ENCODE data around the gene LSS.

LSS gene

DNA sequence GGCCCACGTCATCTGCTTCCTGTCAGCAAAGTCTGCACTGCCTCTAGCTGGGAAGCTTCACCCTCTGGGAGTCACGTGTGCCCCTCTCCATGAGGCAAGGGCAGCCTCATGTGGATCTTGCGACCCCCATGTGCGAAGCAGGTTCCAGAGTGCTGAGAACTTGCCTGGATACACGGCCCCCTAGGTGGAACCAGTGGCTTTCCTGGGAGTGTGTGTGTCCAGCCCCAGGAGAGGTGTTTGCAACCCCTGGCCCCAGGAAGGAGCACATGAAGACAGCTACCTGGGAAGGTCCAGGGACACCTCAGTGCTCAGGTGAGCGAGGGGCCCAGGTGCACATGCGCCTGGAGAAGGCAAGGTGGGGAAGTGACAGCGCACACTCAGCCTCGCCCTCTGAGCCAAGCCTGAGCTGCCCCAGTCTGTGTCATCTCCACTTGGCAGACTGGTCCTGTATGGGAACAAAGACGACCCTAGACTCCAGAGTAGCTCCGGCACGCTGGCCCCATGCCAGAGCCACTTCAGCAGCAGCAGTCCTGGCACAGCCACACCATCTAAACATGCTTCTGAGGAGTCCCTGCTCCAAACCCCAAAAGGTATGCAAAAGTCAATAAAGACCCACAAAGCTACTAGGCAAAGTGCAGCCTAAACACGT lies 8.9 kb downstream of the LSS start:
- DNase-seq (ENCODE audit: low read depth in 2 of 2, low spot score in 1 of 2) = no peak

DNA sequence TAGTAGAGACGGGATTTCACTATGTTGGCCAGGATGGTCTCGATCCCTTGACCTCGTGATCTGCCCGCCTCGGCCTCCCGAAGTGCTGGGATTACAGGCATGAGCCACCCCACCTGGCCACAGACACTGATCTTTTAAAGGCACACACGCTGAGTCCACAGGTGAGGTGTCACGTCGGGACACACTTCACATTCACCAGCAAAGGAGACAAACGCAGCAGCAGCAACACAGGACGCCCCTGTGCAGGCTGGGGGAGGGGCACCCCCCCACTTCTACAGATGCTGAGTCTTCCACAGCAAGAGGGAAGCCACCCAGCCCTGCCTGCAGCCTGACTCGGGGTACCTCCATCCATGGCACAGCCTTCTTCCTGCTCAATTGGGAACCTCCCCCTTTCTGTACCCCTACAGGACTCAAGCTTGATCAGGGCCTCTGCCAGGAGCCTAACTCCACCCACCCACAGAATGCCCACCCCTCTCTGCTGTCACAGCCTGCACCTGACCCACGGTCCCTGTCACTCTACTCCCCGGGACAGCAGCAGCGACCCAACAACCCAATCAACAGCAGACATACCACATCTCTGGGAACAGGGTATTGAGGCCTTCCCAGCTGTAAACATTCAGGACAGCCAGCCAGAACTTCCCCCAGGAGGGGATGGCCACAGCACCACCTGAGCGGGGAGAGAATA lies 9.5 kb downstream of the LSS start:
- no peak for DNase-seq (ENCODE audit: low read depth in 2 of 2, low spot score in 1 of 2)

DNA sequence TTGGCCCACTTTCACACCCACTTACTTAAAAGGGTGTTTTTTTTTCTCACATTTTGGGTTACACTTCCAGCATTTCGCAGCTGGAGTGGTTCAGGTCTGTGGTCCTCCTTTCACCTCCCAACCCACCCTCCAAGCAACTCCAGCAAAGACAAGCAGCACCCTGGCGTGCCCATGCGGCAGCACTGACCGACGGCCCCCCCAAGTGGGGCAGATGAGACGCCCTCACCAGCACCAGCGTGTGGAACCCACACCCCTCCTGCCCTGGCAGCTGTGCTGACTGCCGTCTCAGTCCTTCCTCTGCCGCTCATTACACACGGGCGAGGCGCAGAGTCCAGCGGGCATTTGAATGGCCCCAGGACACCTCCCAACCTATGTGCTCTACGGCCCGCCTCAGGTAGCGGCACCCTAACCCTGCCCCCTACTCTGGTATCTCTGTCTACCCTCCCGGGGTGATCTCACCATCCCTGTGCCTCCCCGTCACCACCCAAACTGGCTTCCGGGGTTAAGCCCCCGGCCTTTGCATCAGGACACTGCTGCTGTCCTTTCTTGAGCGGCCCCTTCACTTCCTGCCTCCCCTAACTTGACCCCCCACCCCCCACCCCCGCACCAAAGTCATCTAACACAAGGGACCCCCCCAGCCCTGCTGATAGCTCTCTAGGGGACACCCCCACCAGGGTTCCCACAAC lies 10.9 kb downstream of the LSS start:
- DNase-seq (ENCODE audit: low read depth in 2 of 2, low spot score in 1 of 2) = no peak

GRCh38 chr21:46216132-46216747 lies 12.3 kb downstream of the LSS start:
- no peak for DNase-seq (ENCODE audit: low read depth in 2 of 2, low spot score in 1 of 2)

GRCh38 chr21:46215436-46216131 lies 13.0 kb downstream of the LSS start:
- DNase-seq (ENCODE audit: low read depth in 2 of 2, low spot score in 1 of 2) = no peak

- DNase-seq (ENCODE audit: low read depth in 2 of 2, low spot score in 1 of 2) = no peak
Measured at GRCh38 chr21:46214478-46215340, 13.9 kb downstream of the LSS start.

DNA sequence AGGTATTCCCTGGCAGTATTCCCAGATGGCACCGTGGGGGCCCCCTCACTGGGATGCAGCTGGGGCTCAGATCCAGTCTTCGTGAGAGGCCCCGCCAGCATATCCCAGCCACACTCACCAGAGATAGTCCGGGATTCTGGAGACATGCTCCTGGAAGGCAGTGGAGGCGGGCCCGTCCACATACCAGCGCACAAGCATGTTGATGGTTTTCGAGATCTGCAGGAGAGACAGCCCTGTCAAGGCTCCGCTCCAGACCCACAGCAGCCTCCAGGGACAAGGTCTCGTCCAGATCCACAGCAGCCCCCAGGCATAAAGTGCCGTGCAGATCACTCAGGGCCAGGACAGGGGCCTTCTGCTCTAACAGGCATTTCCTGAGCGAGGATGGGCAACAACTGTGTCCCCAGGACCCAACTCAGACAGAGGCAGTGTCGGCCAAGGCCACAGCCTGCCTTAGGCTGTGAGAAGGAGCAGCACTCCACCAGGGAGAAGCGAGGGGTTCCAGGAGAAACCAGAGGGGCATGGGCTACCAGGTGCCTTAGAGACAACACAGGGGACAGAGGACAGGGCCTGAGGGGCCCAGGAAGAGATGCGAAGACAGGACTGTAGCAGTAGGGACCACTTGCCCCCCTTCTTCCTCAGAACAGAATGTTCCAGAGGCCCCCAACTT lies 14.8 kb downstream of the LSS start:
- DNase-seq (ENCODE audit: low read depth in 2 of 2, low spot score in 1 of 2) = no peak

DNA sequence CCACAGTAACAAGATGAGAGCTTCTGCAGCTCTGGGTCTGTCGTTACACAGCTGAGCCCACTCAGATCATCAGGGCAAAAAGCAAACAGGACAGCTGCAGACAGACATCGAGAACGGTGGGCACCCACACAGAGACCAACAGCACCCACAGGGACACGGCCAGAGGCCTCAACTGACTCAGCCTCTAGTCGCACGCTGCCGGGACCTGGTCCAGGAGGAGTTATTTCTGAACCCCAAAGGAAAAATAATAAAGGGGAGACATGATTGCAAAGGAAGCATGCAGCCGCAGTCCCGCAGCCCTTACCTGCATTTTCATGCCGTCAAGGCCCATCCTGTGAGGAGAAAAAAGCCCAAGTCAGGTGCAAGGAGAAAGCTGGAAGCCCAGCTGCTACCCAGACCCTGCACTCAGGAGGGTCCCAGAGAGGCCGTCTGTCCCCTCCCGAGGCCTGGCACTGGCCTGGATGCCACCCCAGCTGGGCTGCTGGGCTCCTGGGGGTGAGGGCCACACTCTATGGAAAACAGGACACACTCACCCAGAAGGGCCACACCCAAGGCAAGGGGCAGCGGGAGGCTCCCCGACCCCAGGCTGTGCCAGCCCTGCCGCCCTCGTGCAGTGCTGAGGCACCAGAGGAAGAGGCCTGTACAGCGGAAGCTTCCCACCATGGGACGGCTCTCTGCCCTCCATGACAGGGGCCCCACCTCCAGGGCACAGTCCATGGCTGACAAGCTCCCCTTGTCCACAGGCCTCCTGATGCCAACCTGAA lies 15.7 kb downstream of the LSS start:
- no peak for DNase-seq (ENCODE audit: low read depth in 2 of 2, low spot score in 1 of 2)

DNA sequence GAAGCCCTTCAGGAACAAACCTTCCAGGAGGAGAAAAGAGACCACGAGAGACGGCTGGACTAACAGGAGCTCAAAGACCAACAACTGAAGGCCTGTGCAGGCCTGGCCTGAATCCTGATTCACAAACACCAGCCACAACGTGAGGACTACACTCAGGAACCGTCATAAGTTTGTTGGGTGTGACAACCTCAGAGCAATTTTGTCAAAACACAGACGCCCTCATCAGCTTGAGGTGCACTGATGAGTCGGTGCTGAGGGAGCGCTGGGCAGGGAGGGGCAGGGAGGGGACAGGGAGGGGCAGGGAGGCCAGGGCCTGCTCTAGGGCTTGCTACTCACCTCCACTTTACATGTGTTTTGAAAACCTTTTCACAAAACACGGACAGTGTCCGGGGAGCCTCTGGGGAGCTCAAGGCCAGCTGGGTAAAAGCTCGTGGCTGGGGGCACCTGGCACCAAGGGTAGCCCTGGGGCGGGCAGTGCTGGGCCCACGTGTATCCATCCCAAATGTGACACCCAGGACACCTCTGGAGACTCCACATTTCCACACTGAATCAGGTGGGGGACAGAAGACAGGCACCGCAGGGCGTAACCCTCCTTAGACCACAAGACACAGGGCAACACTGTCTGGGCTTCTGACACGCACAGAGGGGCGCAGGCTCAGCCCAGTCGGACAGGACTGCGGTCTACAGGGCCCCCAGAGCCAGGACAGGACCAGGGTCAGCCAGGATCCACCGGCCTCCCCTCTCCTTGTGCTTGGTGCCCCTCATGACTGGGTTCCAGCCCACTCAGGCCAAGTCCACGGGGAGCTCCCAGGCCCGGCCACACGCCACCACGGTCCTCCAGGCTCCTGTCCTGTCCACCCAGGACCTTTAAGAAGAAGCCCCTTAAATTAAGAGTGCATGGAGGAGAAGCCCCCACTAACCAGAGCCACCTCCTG lies 16.5 kb downstream of the LSS start:
- DNase-seq (ENCODE audit: low read depth in 2 of 2, low spot score in 1 of 2) = no peak

GRCh38 chr21:46211376-46211775 lies 17.2 kb downstream of the LSS start:
- DNase-seq (ENCODE audit: low read depth in 2 of 2, low spot score in 1 of 2) = no peak

GRCh38 chr21:46210378-46211136 lies 18.0 kb downstream of the LSS start:
- DNase-seq (ENCODE audit: low read depth in 2 of 2, low spot score in 1 of 2) = no peak

GRCh38 chr21:46208761-46209721 lies 19.5 kb downstream of the LSS start:
- no peak for DNase-seq (ENCODE audit: low read depth in 2 of 2, low spot score in 1 of 2)

- DNase-seq (ENCODE audit: low read depth in 2 of 2, low spot score in 1 of 2) = no peak
Measured at GRCh38 chr21:46207920-46208591, 20.5 kb downstream of the LSS start.

- DNase-seq (ENCODE audit: low read depth in 2 of 2, low spot score in 1 of 2) = no peak
Measured at GRCh38 chr21:46207006-46207919, 21.3 kb downstream of the LSS start.
